ENCODE results near the gene SS18L1. TPM values are rescaled to one million over a fixed set of nuclear protein-coding genes. Genes with fewer than 3 reads are reported as not detected.

SS18L1 gene
- total RNA-seq, 2 experiments from 2014 or later = 17.0 to 17.7 TPM

DNA sequence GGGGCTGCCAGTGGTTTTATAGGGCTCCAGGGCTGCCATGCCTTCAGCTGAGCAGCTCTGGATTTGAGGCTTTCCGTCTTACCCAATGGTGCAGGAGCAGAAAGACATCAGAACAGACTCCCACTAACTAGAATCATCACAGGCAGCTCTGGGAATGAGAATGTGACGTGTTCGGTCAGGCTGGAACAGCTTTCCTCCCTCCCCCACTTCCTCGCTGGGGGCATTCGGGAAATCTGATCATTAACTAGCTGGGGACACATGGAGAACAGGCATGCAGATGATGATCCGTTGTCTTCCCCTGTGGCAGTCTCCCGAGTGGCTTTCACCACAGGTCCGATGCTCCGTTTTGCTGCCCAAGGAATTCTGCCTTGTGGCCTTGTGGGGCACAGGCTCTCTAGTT lies 33.7 kb downstream of the SS18L1 start:
- Histone ChIP-seq H3K4me3 (ENCODE audit: low read depth, low read length, poor library complexity, severe bottlenecking) (no peak overlapping the region), H3K9me3 (ENCODE audit: low read length) (no peaks in the 10 kb centered on the region), H3K9me2 (ENCODE audit: insufficient read depth, low read length) (no peaks in the 10 kb centered on the region), H2AFZ (ENCODE audit: low read length) (no peak overlapping the region), H3K4me1 (ENCODE audit: insufficient read depth, low read length, poor library complexity, severe bottlenecking) (peaks cover 8% of the 10 kb centered on the region), H3K79me2 (ENCODE audit: insufficient read depth, low read depth, low read length) (peaks cover 6% of the 10 kb centered on the region; the same call in 1 of the 2 replicates), H3K27ac (ENCODE audit: low read depth, low read length, poor library complexity, severe bottlenecking) (no peak overlapping the region), H3K4me2 (ENCODE audit: low read length) (no peak overlapping the region), H3K36me3 (ENCODE audit: insufficient read depth, low read length) (peaks cover 4% of the 10 kb centered on the region; the same call in 1 of the 2 replicates), H4K20me1 (ENCODE audit: insufficient read depth, low read length) (no peaks in the 10 kb centered on the region)
- ChIA-PET POLR2A (no interaction called here), CTCF (ENCODE audit: unreplicated experiment) (no interaction called here)
- no peak for DNase-seq (ENCODE audit: low spot score)
- intact Hi-C loops (cut with micrococcal nuclease; ENCODE audit: unreplicated experiment) = no loop called here
- no TSS peak for BruUV-seq (replicated peaks)
- TF ChIP-seq, protein P1, sequence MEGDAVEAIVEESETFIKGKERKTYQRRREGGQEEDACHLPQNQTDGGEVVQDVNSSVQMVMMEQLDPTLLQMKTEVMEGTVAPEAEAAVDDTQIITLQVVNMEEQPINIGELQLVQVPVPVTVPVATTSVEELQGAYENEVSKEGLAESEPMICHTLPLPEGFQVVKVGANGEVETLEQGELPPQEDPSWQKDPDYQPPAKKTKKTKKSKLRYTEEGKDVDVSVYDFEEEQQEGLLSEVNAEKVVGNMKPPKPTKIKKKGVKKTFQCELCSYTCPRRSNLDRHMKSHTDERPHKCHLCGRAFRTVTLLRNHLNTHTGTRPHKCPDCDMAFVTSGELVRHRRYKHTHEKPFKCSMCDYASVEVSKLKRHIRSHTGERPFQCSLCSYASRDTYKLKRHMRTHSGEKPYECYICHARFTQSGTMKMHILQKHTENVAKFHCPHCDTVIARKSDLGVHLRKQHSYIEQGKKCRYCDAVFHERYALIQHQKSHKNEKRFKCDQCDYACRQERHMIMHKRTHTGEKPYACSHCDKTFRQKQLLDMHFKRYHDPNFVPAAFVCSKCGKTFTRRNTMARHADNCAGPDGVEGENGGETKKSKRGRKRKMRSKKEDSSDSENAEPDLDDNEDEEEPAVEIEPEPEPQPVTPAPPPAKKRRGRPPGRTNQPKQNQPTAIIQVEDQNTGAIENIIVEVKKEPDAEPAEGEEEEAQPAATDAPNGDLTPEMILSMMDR (conservative IDR thresholded peaks at IDR 0.05; ENCODE audit: low read length) = no peak
- no peak for TF ChIP-seq EZH2phosphoT487 (IDR thresholded peaks at IDR 0.05; ENCODE audit: borderline replicate concordance, low read depth, low read length)

DNA sequence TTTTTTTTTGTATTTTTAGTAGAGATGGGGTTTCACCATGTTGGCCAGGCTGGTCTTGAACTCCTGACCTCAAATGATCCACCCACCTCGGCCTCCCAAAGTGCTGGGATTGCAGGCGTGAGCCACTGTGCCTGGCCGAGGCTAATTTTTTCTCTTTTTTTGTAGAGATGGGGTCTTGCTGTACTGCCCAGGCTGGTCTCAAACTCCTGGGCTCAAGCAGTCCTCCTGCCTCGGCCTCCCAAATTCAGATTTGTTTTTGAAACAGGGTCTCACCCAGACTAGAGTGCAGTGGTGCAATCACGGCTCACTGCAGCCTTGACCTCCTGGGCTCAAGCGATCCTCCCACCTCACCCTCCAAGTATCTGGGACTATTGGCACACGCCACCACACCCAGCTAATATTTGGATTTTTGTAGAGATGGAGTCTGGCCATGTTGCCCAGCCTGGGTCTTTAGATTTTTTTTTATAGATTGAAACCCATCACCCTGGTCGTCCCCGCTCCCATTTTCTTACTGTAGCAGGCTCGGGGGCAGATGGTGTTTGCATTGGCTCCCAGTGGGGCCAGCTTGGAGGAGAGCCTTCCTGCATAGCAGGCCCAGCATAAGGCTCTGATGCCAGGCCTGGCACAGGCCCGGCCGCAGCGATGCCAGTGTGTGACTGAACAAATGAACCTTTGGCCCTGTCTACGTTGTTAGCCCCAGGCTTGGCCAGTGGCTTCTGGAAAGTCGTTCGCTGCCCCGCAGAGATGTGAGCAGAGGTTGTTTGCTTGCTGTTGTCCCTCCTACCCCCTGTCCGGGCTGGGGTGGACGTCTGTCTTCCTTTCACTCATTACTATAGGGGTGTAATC lies 35.0 kb downstream of the SS18L1 start:
- Histone ChIP-seq H2AFZ (ENCODE audit: low read length) (no peak overlapping the region), H3K4me2 (ENCODE audit: low read length) (no peak overlapping the region), H3K79me2 (ENCODE audit: insufficient read depth, low read depth, low read length) (peaks cover 12% of the 10 kb centered on the region), H3K36me3 (ENCODE audit: insufficient read depth, low read length) (peaks cover 4% of the 10 kb centered on the region; the same call in 1 of the 2 replicates), H3K4me3 (ENCODE audit: low read depth, low read length, poor library complexity, severe bottlenecking) (no peak overlapping the region), H3K9me2 (ENCODE audit: insufficient read depth, low read length) (no peaks in the 10 kb centered on the region), H3K27ac (ENCODE audit: low read depth, low read length, poor library complexity, severe bottlenecking) (no peak overlapping the region), H3K4me1 (ENCODE audit: insufficient read depth, low read length, poor library complexity, severe bottlenecking) (peaks cover 8% of the 10 kb centered on the region), H3K9me3 (ENCODE audit: low read length) (no peaks in the 10 kb centered on the region), H4K20me1 (ENCODE audit: insufficient read depth, low read length) (no peaks in the 10 kb centered on the region)
- DNase-seq (ENCODE audit: low spot score) = no peak
- no TSS peak for BruUV-seq (replicated peaks)
- ChIA-PET POLR2A (no interaction called here), CTCF (ENCODE audit: unreplicated experiment) (no interaction called here)
- TF ChIP-seq, protein P1 (conservative IDR thresholded peaks at IDR 0.05; ENCODE audit: low read length) = no peak
- no peak for TF ChIP-seq EZH2phosphoT487 (IDR thresholded peaks at IDR 0.05; ENCODE audit: borderline replicate concordance, low read depth, low read length)
- intact Hi-C loops (cut with micrococcal nuclease; ENCODE audit: unreplicated experiment) = no loop called here

DNA sequence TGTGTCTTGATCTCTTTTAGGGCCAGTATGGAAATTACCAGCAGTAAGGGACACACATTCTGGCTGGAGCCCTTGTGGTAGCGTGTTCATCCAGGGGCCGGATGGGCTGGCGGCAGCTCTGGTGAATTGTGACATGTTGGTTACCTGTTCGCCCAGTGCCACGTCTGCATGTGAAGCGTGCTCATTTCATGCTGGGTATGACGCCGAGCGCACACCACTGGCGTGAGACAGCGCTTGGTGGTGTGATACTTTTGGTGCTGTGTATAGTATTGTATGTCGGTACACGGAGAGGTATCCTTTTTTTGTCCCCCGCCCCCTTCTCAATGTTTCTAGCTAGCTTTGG lies 35.6 kb downstream of the SS18L1 start:
- CTCF ChIA-PET (ENCODE audit: unreplicated experiment) = no interaction called here
- BruUV-seq (replicated peaks) = no TSS peak

More for the DNA sequence above, 35.6 kb downstream of the SS18L1 start:
- no peaks in the 10 kb centered on the region for H4K20me1 ChIP-seq (ENCODE audit: insufficient read depth, low read length)
- H3K4me3 ChIP-seq (ENCODE audit: low read depth, low read length, poor library complexity, severe bottlenecking) = no peak overlapping the region
- H3K4me1 ChIP-seq (ENCODE audit: insufficient read depth, low read length, poor library complexity, severe bottlenecking) = peaks cover 13% of the 10 kb centered on the region
- no peak overlapping the region for H3K4me2 ChIP-seq (ENCODE audit: low read length)
- H2AFZ ChIP-seq (ENCODE audit: low read length) = no peak overlapping the region
- DNase-seq (ENCODE audit: low spot score) = no peak
- POLR2A ChIA-PET = no interaction called here
- intact Hi-C loops (cut with micrococcal nuclease; ENCODE audit: unreplicated experiment) = no loop called here
- no peaks in the 10 kb centered on the region for H3K9me3 ChIP-seq (ENCODE audit: low read length)
- H3K27ac ChIP-seq (ENCODE audit: low read depth, low read length, poor library complexity, severe bottlenecking) = no peak overlapping the region
- peaks cover 4% of the 10 kb centered on the region; the same call in 1 of the 2 replicates for H3K36me3 ChIP-seq (ENCODE audit: insufficient read depth, low read length)
- H3K79me2 ChIP-seq (ENCODE audit: insufficient read depth, low read depth, low read length) = peaks cover 18% of the 10 kb centered on the region
- TF ChIP-seq, protein P1 (conservative IDR thresholded peaks at IDR 0.05; ENCODE audit: low read length) = no peak
- TF ChIP-seq EZH2phosphoT487 (IDR thresholded peaks at IDR 0.05; ENCODE audit: borderline replicate concordance, low read depth, low read length) = no peak
- H3K9me2 ChIP-seq (ENCODE audit: insufficient read depth, low read length) = no peaks in the 10 kb centered on the region

Data from OCI-LY7 (cell line).